ENCODE measurements around the gene CST3.

The CST3 gene

DNA sequence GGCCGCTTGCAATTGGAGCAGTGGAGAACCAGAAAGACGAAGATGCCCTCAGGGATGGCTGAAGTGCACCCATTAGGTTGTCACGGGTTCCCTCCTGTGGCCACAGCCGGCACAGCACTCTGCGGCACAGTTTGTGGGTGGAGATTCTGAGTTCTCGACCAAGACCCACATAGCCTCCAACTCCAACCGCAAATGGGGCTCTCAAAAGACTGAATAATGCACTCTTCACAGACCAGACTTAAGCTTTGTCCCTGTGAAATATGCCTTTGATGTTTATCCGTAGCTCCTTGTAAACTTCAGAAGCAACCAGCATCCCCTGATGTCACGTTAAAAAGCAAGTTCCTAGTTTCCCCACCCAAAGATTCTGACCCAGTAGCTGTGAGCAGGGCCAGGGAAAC, 31.1 kb downstream of the CST3 start:
- ATAC-seq (ENCODE audit: insufficient read depth, low read depth), result peak; percentile 97
- Histone ChIP-seq H3K4me3 (ENCODE audit: low read depth in 1 of 2, low read length in 2 of 2) (no peak overlapping the region), H3K9ac (ENCODE audit: low read depth, low read length) (no peak overlapping the region), H3K27me3 (ENCODE audit: insufficient read depth, low read length, poor library complexity) (peaks cover 29% of the 10 kb centered on the region), H2AFZ (ENCODE audit: low read depth, low read length) (no peak overlapping the region), H3K27ac (ENCODE audit: low read length) (no peak overlapping the region), H3K4me2 (ENCODE audit: insufficient read depth, low read length) (no peak overlapping the region), H3K36me3 (ENCODE audit: insufficient read depth, low read length) (no peaks in the 10 kb centered on the region), H3K9me3 (ENCODE audit: insufficient read depth, low read length, severe bottlenecking) (no peaks in the 10 kb centered on the region), H3K4me1 (ENCODE audit: insufficient read depth, low read length) (0 out of 2 replicates have a peak, but pooled peaks cover 3% of the 10 kb centered on the region), H3K79me2 (ENCODE audit: insufficient read depth, low read length) (no peaks in the 10 kb centered on the region), H4K20me1 (ENCODE audit: insufficient read depth, low read length) (no peaks in the 10 kb centered on the region)
- TF ChIP-seq, protein P1, sequence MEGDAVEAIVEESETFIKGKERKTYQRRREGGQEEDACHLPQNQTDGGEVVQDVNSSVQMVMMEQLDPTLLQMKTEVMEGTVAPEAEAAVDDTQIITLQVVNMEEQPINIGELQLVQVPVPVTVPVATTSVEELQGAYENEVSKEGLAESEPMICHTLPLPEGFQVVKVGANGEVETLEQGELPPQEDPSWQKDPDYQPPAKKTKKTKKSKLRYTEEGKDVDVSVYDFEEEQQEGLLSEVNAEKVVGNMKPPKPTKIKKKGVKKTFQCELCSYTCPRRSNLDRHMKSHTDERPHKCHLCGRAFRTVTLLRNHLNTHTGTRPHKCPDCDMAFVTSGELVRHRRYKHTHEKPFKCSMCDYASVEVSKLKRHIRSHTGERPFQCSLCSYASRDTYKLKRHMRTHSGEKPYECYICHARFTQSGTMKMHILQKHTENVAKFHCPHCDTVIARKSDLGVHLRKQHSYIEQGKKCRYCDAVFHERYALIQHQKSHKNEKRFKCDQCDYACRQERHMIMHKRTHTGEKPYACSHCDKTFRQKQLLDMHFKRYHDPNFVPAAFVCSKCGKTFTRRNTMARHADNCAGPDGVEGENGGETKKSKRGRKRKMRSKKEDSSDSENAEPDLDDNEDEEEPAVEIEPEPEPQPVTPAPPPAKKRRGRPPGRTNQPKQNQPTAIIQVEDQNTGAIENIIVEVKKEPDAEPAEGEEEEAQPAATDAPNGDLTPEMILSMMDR (IDR thresholded peaks at IDR 0.05; ENCODE audit: borderline replicate concordance, extremely low read depth, low read length, poor library complexity, severe bottlenecking), result peak; percentile 99
- no peak for TF ChIP-seq EZH2 (IDR thresholded peaks at IDR 0.05; ENCODE audit: borderline replicate concordance, low read depth, low read length, severe bottlenecking)
- peak; percentile 81 for DNase-seq

DNA sequence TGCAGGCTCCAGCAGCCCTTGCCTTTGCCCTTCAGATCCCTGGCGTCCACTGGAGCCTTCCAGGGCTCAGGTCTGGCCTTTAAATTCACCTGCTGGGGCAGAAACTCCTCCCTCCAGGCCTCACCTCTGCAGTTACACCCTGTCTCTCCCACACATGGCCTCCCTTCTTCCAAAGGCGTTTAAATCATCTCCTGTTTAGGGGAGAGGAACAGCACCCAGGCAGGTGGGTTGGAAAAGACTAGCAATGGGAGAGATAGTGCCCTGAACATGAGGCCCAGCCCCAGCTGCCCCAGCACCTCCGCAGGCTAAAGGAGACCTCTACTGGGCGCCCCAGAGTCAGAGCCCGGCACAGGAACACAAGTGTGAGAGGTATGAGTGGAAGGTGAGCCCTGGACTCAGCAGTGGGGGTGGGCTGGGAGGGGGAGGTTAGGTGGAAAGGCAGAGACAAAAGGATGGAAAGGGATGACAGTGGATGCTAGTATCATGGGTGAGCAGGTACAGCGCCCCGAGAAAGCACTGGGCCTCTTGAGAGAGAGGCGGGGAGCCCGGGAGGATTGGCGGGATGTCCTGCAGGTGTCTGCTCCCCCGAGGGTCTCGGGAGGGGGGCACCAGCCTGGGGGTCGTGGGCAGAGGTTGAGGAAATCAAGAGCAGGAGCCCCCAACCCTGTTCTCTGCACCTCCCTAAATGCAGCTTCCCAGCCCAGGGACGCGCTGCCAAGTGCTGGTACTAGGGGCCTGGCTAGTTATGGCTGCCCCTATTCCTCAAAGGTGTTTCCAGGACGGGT, 31.7 kb downstream of the CST3 start, which contains the start of gene CST9:
CST9 (minus strand) TSS at position 51 of the 785 bp plus-strand sequence. CDS start 53 bp downstream, outside the sequence.
- no peaks in the 10 kb centered on the region for H3K79me2 ChIP-seq (ENCODE audit: insufficient read depth, low read length)
- no peak for TF ChIP-seq EZH2 (IDR thresholded peaks at IDR 0.05; ENCODE audit: borderline replicate concordance, low read depth, low read length, severe bottlenecking)
- TF ChIP-seq, protein P1 (IDR thresholded peaks at IDR 0.05; ENCODE audit: borderline replicate concordance, extremely low read depth, low read length, poor library complexity, severe bottlenecking), result no peak
- H4K20me1 ChIP-seq (ENCODE audit: insufficient read depth, low read length), result no peaks in the 10 kb centered on the region
- no peak for ATAC-seq (ENCODE audit: insufficient read depth, low read depth)
- no peak for DNase-seq
- H3K27me3 ChIP-seq (ENCODE audit: insufficient read depth, low read length, poor library complexity), result peaks cover 30% of the 10 kb centered on the region
- 0 out of 2 replicates have a peak, but pooled peaks cover 3% of the 10 kb centered on the region for H3K4me1 ChIP-seq (ENCODE audit: insufficient read depth, low read length)
- no peak within 1 kb of the TSS for H3K4me2 ChIP-seq (ENCODE audit: insufficient read depth, low read length)
- no peak within 1 kb of the TSS for H3K27ac ChIP-seq (ENCODE audit: low read length)
- H2AFZ ChIP-seq (ENCODE audit: low read depth, low read length), result no peak within 1 kb of the TSS
- H3K9ac ChIP-seq (ENCODE audit: low read depth, low read length), result no peak within 1 kb of the TSS
- no peaks in the 10 kb centered on the region for H3K9me3 ChIP-seq (ENCODE audit: insufficient read depth, low read length, severe bottlenecking)
- no peak within 1 kb of the TSS for H3K4me3 ChIP-seq (ENCODE audit: low read depth in 1 of 2, low read length in 2 of 2)
- H3K36me3 ChIP-seq (ENCODE audit: insufficient read depth, low read length), result no peaks in the 10 kb centered on the region

DNA sequence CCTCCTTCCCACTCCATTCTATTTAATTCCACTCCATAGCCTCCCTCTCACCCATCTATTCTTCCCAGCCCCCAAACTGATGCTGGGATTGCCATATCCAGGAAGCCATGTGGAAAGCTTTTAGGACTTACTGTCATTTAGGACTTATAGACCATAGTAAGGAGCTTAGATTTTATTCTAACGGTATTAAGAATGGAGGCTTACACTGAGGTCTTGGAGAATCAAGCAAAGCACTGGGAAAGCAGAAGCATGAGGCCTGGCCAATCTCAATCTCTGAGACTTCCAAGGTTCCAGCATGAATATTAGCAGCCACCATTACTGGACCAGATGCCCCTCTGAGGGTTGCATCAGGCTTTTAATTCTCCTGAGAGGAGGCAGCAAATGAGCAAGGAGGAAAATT, 33.4 kb downstream of the CST3 start:
- no peak for TF ChIP-seq EZH2 (IDR thresholded peaks at IDR 0.05; ENCODE audit: borderline replicate concordance, low read depth, low read length, severe bottlenecking)
- TF ChIP-seq, protein P1 (IDR thresholded peaks at IDR 0.05; ENCODE audit: borderline replicate concordance, extremely low read depth, low read length, poor library complexity, severe bottlenecking), result no peak
- H2AFZ ChIP-seq (ENCODE audit: low read depth, low read length), result no peak overlapping the region

More for the DNA sequence above, 33.4 kb downstream of the CST3 start:
- Histone ChIP-seq H3K79me2 (ENCODE audit: insufficient read depth, low read length) (no peaks in the 10 kb centered on the region), H3K36me3 (ENCODE audit: insufficient read depth, low read length) (no peaks in the 10 kb centered on the region), H4K20me1 (ENCODE audit: insufficient read depth, low read length) (no peaks in the 10 kb centered on the region), H3K9me3 (ENCODE audit: insufficient read depth, low read length, severe bottlenecking) (no peaks in the 10 kb centered on the region), H3K9ac (ENCODE audit: low read depth, low read length) (no peak overlapping the region), H3K4me1 (ENCODE audit: insufficient read depth, low read length) (0 out of 2 replicates have a peak, but pooled peaks cover 3% of the 10 kb centered on the region), H3K4me3 (ENCODE audit: low read depth in 1 of 2, low read length in 2 of 2) (no peak overlapping the region), H3K27ac (ENCODE audit: low read length) (no peak overlapping the region), H3K27me3 (ENCODE audit: insufficient read depth, low read length, poor library complexity) (peaks cover 41% of the 10 kb centered on the region), H3K4me2 (ENCODE audit: insufficient read depth, low read length) (no peak overlapping the region)
- DNase-seq (no peak), ATAC-seq (ENCODE audit: insufficient read depth, low read depth) (no peak)

Measured in DND-41 (cell line).